Caco-2 (cell line): ENCODE results near the gene IP6K1. TPM values are rescaled to one million over a fixed set of nuclear protein-coding genes. Genes with fewer than 3 reads are reported as not detected.
"Not testable (repeated sequence)": the region's sequence is repeated elsewhere in the genome, so short reads cannot be mapped to it uniquely, and the experiment has no call there.

Experiments used
- BruUV-seq: library from RNA; stranded (reverse); fragments of 400-500 nt; replicated peaks from 2 replicates; lab custom pipeline; 2021; lab: Mats Ljungman, UMichigan
- CTCF ChIA-PET: fragments of 300-600 bp; sonication (Branson Sonifier 250); formaldehyde crosslinking; loops from one replicate; lab custom pipeline; 2022; ENCODE audit warnings: antibody characterized with exemption; lab: Charles Lee
- POLR2A ChIA-PET: fragments of 300-600 bp; sonication (Branson Sonifier 250); formaldehyde crosslinking; loops from one replicate; lab custom pipeline; 2022; ENCODE audit warnings: antibody characterized with exemption; lab: Charles Lee
- DNase-seq, 2 experiments: peaks; one replicate each; pipeline versions ENCODE4 v3.0.0 to v3.0.0-alpha.2; 2020 to 2022
- H3K27me3 ChIP-seq: replicated peaks from 2 replicates; pipeline ENCODE4 v1.6.0; 2011; ENCODE audit warnings: low read length; ENCODE audit not compliant: control insufficient read depth, insufficient read depth
- H3K36me3 ChIP-seq: 2 replicates; pipeline ENCODE4 v1.5.1; 2011; ENCODE audit warnings: low read length; ENCODE audit not compliant: control insufficient read depth, insufficient read depth
- H3K4me1 ChIP-seq: fragments of 250-450 bp; sonication (Bioruptor Pico); 2 replicates; pipeline ENCODE4 v1.5.1; 2020; ENCODE audit warnings: mild to moderate bottlenecking
- H3K4me3 ChIP-seq: 2 replicates; pipeline ENCODE4 v1.5.1; 2011; ENCODE audit warnings: low read depth, mild to moderate bottlenecking, control low read depth, low read length
- H3K9me3 ChIP-seq: fragments of 250-450 bp; sonication (Bioruptor Pico); 2 replicates; pipeline ENCODE4 v1.5.1; 2020; ENCODE audit warnings: mild to moderate bottlenecking, moderate library complexity
- H3K27ac Mint-ChIP-seq: one replicate; pipeline ENCODE4 v1.8.0; 2022; ENCODE audit warnings: mixed read lengths; ENCODE audit not compliant: unreplicated experiment
- H3K27me3 Mint-ChIP-seq: one replicate; pipeline ENCODE4 v1.8.0; 2022; ENCODE audit warnings: mixed read lengths; ENCODE audit not compliant: insufficient read depth, unreplicated experiment
- H3K36me3 Mint-ChIP-seq: one replicate; pipeline ENCODE4 v1.8.0; 2022; ENCODE audit warnings: mild to moderate bottlenecking, mixed read lengths; ENCODE audit not compliant: insufficient read depth, unreplicated experiment
- H3K4me1 Mint-ChIP-seq: one replicate; pipeline ENCODE4 v1.8.0; 2022; ENCODE audit warnings: low read depth, mixed read lengths; ENCODE audit not compliant: unreplicated experiment
- H3K4me3 Mint-ChIP-seq: one replicate; pipeline ENCODE4 v1.8.0; 2022; ENCODE audit warnings: mild to moderate bottlenecking, moderate library complexity, mixed read lengths; ENCODE audit not compliant: unreplicated experiment
- H3K9me3 Mint-ChIP-seq: one replicate; pipeline ENCODE4 v1.8.0; 2022; ENCODE audit warnings: mixed read lengths; ENCODE audit not compliant: unreplicated experiment
- intact Hi-C: fragments of 100-400 bp; cut with micrococcal nuclease; formaldehyde crosslinking; loops from one replicate; pipeline ENCODE4 v1.10.0; 2022; ENCODE audit not compliant: unreplicated experiment
- total RNA-seq: library from RNA; stranded (reverse); gene quantifications from 2 replicates; pipeline ENCODE4 v1.2.3, GENCODE V29; 2022
- TF ChIP-seq, protein P1 (sequence below), 2 experiments: fragments of 200-600 bp in 1 of 2; IDR thresholded peaks; 1 replicate in 1 of 2; 2 replicates in 1 of 2; pipeline versions ENCODE4 v1.5.1 to v1.8.0; 2011 to 2022; ENCODE audit warnings: antibody characterized with exemption in 1 of 2, control low read depth in 1 of 2, inconsistent platforms in 1 of 2, low read depth in 1 of 2, low read length in 1 of 2, mild to moderate bottlenecking in 1 of 2, moderate library complexity in 1 of 2; ENCODE audit not compliant: insufficient read depth in 1 of 2, severe bottlenecking in 1 of 2, unreplicated experiment in 1 of 2

IP6K1 gene
- total RNA-seq, 1 experiment from 2014 or later = 35.5 TPM

GRCh38 chr3:49686346-49686745 lies 100.0 kb downstream of the IP6K1 start:
- H3K4me1 Mint-ChIP-seq = peaks cover 11% of the 10 kb centered on the region
- H3K9me3 Mint-ChIP-seq, H3K4me1 ChIP-seq, CTCF ChIA-PET, intact Hi-C loops, H3K27ac Mint-ChIP-seq, H3K27me3 ChIP-seq, H3K36me3 ChIP-seq, H3K4me3 Mint-ChIP-seq, H3K27me3 Mint-ChIP-seq, POLR2A ChIA-PET, BruUV-seq, H3K9me3 ChIP-seq: not testable (repeated sequence)
- H3K36me3 Mint-ChIP-seq = peaks cover 62% of the 10 kb centered on the region
- H3K4me3 ChIP-seq = peak overlapping the region; percentile 10; the same call in 1 of the 2 replicates
- peak in 1 of 2 experiments; percentile 56 for DNase-seq

- H3K27me3 Mint-ChIP-seq, H3K36me3 ChIP-seq, H3K9me3 Mint-ChIP-seq, H3K27me3 ChIP-seq, DNase-seq, H3K4me3 Mint-ChIP-seq, CTCF ChIA-PET, intact Hi-C loops, H3K4me3 ChIP-seq, H3K27ac Mint-ChIP-seq, H3K9me3 ChIP-seq, BruUV-seq, H3K4me1 ChIP-seq: not testable (repeated sequence)
- Mint-ChIP-seq H3K36me3 (peaks cover 62% of the 10 kb centered on the region), H3K4me1 (peaks cover 11% of the 10 kb centered on the region)
- POLR2A ChIA-PET = interaction anchor here (0.6 kb wide), 1 partner anchor 567 kb away, joined by 3 read pairs; no protein-coding TSS in a partner anchor
These were observed 100.5 kb downstream of the IP6K1 start for GRCh38 chr3:49685846-49686245.

- POLR2A ChIA-PET, CTCF ChIA-PET, BruUV-seq, H3K9me3 Mint-ChIP-seq, H3K4me3 ChIP-seq, DNase-seq, H3K4me1 ChIP-seq, H3K36me3 ChIP-seq, H3K27ac Mint-ChIP-seq, H3K27me3 ChIP-seq, H3K4me1 Mint-ChIP-seq, intact Hi-C loops, H3K9me3 ChIP-seq, H3K4me3 Mint-ChIP-seq, H3K27me3 Mint-ChIP-seq: not testable (repeated sequence)
- peaks cover 61% of the 10 kb centered on the region for H3K36me3 Mint-ChIP-seq
These were observed 101.2 kb downstream of the IP6K1 start for GRCh38 chr3:49685103-49685502.

GRCh38 chr3:49684453-49684852 lies 101.9 kb downstream of the IP6K1 start:
- POLR2A ChIA-PET, DNase-seq, intact Hi-C loops, H3K4me1 ChIP-seq, BruUV-seq, H3K9me3 ChIP-seq, CTCF ChIA-PET, H3K4me3 Mint-ChIP-seq, H3K36me3 ChIP-seq, H3K4me1 Mint-ChIP-seq, H3K9me3 Mint-ChIP-seq, H3K27me3 ChIP-seq, H3K4me3 ChIP-seq, H3K27me3 Mint-ChIP-seq, H3K27ac Mint-ChIP-seq: not testable (repeated sequence)
- peaks cover 55% of the 10 kb centered on the region for H3K36me3 Mint-ChIP-seq

DNA sequence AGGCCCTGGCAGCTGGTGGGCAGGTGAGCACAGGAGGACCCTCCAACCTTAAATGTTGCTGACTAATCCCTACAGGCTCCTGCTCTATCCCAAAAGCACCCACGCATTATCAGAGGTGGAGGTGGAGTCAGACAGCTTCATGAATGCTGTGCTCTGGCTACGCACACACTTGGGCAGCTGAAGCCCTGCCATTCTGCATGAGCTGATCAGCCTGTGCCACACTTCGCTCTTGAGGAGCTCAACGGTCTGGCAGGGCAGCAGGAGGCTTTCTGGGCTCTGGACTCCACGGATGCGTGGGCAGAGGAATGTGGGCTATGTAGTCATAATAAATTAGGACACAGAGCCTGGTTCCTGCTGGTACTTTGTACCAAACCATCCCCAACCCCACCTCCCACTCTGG lies 103.2 kb downstream of the IP6K1 start:
- CTCF ChIA-PET = no interaction called here
- H3K36me3 Mint-ChIP-seq = peaks cover 45% of the 10 kb centered on the region

More for the DNA sequence above, 103.2 kb downstream of the IP6K1 start:
- Histone ChIP-seq H3K4me1 (peaks cover 1% of the 10 kb centered on the region; the same call in 1 of the 2 replicates), H3K4me3 (no peak overlapping the region), H3K27me3 (no peaks in the 10 kb centered on the region), H3K36me3 (peaks cover 3% of the 10 kb centered on the region; the same call in 1 of the 2 replicates), H3K9me3 (no peaks in the 10 kb centered on the region)
- intact Hi-C loops = no loop called here
- H3K27me3 Mint-ChIP-seq = no peaks in the 10 kb centered on the region
- H3K27ac Mint-ChIP-seq = no peak overlapping the region
- H3K4me1 Mint-ChIP-seq = no peaks in the 10 kb centered on the region
- no TSS peak for BruUV-seq
- no peak overlapping the region for H3K4me3 Mint-ChIP-seq
- no peak for DNase-seq
- TF ChIP-seq, protein P1, sequence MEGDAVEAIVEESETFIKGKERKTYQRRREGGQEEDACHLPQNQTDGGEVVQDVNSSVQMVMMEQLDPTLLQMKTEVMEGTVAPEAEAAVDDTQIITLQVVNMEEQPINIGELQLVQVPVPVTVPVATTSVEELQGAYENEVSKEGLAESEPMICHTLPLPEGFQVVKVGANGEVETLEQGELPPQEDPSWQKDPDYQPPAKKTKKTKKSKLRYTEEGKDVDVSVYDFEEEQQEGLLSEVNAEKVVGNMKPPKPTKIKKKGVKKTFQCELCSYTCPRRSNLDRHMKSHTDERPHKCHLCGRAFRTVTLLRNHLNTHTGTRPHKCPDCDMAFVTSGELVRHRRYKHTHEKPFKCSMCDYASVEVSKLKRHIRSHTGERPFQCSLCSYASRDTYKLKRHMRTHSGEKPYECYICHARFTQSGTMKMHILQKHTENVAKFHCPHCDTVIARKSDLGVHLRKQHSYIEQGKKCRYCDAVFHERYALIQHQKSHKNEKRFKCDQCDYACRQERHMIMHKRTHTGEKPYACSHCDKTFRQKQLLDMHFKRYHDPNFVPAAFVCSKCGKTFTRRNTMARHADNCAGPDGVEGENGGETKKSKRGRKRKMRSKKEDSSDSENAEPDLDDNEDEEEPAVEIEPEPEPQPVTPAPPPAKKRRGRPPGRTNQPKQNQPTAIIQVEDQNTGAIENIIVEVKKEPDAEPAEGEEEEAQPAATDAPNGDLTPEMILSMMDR (IDR thresholded peaks at IDR 0.05; ENCODE audit: insufficient read depth in 1 of 2, low read depth in 1 of 2, low read length in 1 of 2, severe bottlenecking in 1 of 2, unreplicated experiment in 1 of 2) = no peak
- POLR2A ChIA-PET = no interaction called here
- H3K9me3 Mint-ChIP-seq = no peaks in the 10 kb centered on the region
